Stimulated activated naive CD8-positive, alpha-beta T cell treated with anti-CD3 and anti-CD28 coated beads, Interleukin-15, Interleukin-2, amounts not matched to agents 100 ng/mL and 50 ng/mL, for 24 hours (primary cell): Measurements from ENCODE around the gene EEF1A2.

Experiments
- H3K27ac Mint-ChIP-seq: one replicate; pipeline ENCODE4 v1.8.0; 2021; ENCODE audit warnings: mild to moderate bottlenecking, mixed read lengths
- H3K27me3 Mint-ChIP-seq: one replicate; pipeline ENCODE4 v1.8.0; 2021; ENCODE audit warnings: mixed read lengths
- H3K36me3 Mint-ChIP-seq: one replicate; pipeline ENCODE4 v1.8.0; 2021; ENCODE audit warnings: low read depth, mixed read lengths
- H3K4me1 Mint-ChIP-seq: one replicate; pipeline ENCODE4 v1.8.0; 2021; ENCODE audit warnings: low read depth, mixed read lengths
- H3K4me3 Mint-ChIP-seq: one replicate; pipeline ENCODE4 v1.8.0; 2021; ENCODE audit warnings: mild to moderate bottlenecking, mixed read lengths
- H3K9me3 Mint-ChIP-seq: one replicate; pipeline ENCODE4 v1.8.0; 2021; ENCODE audit warnings: mixed read lengths

EEF1A2 gene

DNA sequence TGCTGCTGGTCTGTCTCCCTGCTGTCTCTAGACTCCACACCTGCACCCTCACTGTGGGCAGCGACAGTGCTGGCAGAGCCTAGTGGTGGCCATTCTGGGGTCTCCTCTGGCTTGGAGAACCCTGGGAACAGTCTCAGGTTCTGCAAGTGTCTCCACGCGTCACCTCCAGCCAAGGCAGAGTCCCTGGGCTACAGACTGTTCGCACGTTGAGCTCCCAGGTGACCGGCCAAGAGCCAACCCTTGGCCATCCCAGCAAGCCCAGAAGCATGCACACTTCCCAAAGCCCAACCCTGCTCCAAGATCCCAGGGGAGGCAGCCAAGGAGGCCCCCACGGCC lies 4.8 kb downstream of the EEF1A2 start:
- Mint-ChIP-seq H3K27ac (no peak overlapping the region), H3K36me3 (no peaks in the 10 kb centered on the region), H3K4me1 (peaks cover 5% of the 10 kb centered on the region), H3K4me3 (no peak overlapping the region), H3K9me3 (no peaks in the 10 kb centered on the region), H3K27me3 (peaks cover 16% of the 10 kb centered on the region)

DNA sequence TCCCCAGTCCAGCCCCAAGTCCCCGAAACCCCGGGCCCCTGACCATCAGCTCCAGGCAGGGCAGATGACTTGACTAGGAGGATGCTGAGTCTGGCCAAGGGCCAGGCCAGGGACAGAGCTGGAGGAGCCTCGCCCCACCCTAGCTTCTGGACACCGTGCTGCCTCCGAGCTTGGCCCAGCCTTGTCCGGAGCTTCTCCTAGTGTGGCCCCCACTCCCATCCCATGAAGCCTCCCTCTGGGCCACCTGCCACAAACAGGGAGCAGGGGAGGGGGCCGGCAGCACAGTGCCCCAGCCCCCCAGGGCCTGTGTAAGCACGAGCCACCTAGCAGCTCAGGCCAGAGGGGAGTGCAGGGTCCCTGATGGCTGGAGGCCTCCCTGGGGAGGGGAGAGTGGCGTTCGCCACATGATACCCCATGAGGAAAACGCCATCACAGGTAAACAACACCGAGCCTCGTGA lies 5.3 kb downstream of the EEF1A2 start:
- Mint-ChIP-seq H3K4me3 (no peak overlapping the region), H3K4me1 (peaks cover 5% of the 10 kb centered on the region), H3K36me3 (no peaks in the 10 kb centered on the region), H3K27me3 (peaks cover 16% of the 10 kb centered on the region), H3K27ac (no peak overlapping the region), H3K9me3 (no peaks in the 10 kb centered on the region)

- Mint-ChIP-seq H3K4me1 (peaks cover 5% of the 10 kb centered on the region), H3K27me3 (peaks cover 16% of the 10 kb centered on the region), H3K36me3 (no peaks in the 10 kb centered on the region), H3K9me3 (no peaks in the 10 kb centered on the region), H3K27ac (no peak overlapping the region), H3K4me3 (peak overlapping the region; percentile 23)
These were observed 5.9 kb downstream of the EEF1A2 start for GRCh38 chr20:63492982-63493381.

DNA sequence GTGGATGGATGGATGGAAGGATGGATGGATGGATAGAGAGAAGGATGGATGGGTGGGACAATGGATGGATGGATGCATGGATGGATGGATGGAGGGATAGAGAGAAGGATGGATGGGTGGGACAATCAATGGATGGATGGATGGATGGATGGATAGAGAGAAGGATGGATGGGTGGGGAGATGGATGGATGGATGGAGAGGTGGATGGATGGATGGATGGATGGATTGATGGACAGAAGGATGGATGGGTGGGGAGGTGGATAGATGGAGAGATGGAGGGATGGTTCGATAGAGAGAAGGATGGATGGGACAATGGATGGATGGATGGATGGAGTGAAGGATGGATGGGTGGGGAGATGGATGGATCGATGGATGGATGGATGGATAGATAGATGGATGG lies 6.4 kb downstream of the EEF1A2 start:
- Mint-ChIP-seq H3K4me3 (no peak overlapping the region), H3K27me3 (peaks cover 16% of the 10 kb centered on the region), H3K9me3 (no peaks in the 10 kb centered on the region), H3K36me3 (no peaks in the 10 kb centered on the region), H3K4me1 (peaks cover 5% of the 10 kb centered on the region), H3K27ac (no peak overlapping the region)

- peaks cover 5% of the 10 kb centered on the region for H3K4me1 Mint-ChIP-seq
- no peaks in the 10 kb centered on the region for H3K9me3 Mint-ChIP-seq
- H3K27me3 Mint-ChIP-seq = peaks cover 15% of the 10 kb centered on the region
- H3K36me3 Mint-ChIP-seq = no peaks in the 10 kb centered on the region
- H3K4me3 Mint-ChIP-seq = no peak overlapping the region
- no peak overlapping the region for H3K27ac Mint-ChIP-seq
These were observed 7.2 kb downstream of the EEF1A2 start for GRCh38 chr20:63491635-63492230.

GRCh38 chr20:63491078-63491477 lies 7.8 kb downstream of the EEF1A2 start:
- H3K27me3 Mint-ChIP-seq = peaks cover 15% of the 10 kb centered on the region
- H3K27ac Mint-ChIP-seq = no peak overlapping the region
- no peak overlapping the region for H3K4me3 Mint-ChIP-seq
- H3K9me3 Mint-ChIP-seq = no peaks in the 10 kb centered on the region
- peaks cover under 1% of the 10 kb centered on the region for H3K4me1 Mint-ChIP-seq
- H3K36me3 Mint-ChIP-seq = no peaks in the 10 kb centered on the region

DNA sequence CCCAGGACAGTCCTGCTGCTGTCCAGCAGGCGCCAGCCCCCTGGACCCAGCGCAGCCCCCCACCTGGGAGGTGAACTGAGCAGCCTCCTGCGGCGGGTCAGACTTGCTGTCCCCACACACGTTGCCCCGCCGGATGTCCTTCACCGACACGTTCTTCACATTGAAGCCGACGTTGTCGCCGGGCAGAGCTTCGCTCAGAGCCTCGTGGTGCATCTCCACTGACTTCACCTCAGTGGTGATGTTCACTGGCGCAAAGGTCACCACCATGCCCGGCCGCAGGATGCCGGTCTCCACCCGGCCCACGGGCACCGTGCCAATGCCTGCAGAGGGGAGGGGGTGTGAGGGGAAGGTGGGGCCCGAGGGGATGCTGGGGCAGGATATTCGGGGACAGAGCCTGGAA lies 8.5 kb downstream of the EEF1A2 start:
- Mint-ChIP-seq H3K4me1 (no peaks in the 10 kb centered on the region), H3K36me3 (no peaks in the 10 kb centered on the region), H3K27me3 (peaks cover 19% of the 10 kb centered on the region), H3K27ac (no peak overlapping the region), H3K9me3 (no peaks in the 10 kb centered on the region), H3K4me3 (no peak overlapping the region)

DNA sequence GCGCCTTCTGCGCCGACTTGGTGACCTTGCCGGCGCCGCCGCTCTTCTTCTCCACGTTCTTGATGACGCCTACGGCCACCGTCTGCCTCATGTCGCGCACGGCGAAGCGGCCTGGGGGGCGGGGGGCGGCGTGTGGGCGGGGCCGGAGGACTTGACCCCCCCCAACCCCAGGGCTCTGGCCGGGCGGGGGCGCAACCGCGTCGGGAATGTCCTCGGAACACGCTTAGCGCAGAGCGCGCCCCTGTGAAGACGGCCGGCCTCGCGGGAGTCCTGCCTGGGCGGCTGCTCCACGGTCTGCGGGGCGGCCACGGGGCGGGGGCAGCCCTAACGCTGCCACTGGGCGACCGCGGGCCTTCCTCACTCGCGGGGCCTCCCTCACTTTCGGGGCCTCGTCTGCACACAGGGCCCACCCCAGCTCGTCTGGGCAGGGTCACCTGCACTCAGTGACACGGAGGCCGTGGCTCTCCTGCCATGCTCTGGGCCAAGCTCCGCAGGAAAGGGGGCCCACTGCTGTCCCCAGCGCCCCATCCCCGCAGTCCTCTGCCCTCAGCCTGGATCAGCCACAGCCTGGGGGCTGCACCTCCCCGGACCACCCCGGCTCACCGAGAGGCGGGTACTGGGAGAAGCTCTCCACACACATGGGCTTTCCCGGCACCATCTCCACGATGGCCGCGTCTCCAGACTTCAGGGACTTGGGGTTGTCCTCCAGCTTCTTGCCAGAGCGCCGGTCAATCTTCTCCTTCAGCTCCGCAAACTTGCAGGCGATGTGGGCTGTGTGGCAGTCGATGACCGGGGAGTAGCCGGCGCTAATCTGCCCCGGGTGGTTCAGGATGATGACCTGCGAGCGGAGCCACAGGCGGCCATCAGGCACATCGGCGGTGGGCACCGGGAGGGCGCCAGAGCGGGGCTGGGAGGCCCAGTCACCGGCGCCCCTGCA lies 10.3 kb downstream of the EEF1A2 start:
- H3K9me3 Mint-ChIP-seq = no peaks in the 10 kb centered on the region
- H3K4me1 Mint-ChIP-seq = no peaks in the 10 kb centered on the region
- H3K27ac Mint-ChIP-seq = no peak overlapping the region
- peaks cover 23% of the 10 kb centered on the region for H3K27me3 Mint-ChIP-seq
- H3K4me3 Mint-ChIP-seq = no peak overlapping the region
- no peaks in the 10 kb centered on the region for H3K36me3 Mint-ChIP-seq

DNA sequence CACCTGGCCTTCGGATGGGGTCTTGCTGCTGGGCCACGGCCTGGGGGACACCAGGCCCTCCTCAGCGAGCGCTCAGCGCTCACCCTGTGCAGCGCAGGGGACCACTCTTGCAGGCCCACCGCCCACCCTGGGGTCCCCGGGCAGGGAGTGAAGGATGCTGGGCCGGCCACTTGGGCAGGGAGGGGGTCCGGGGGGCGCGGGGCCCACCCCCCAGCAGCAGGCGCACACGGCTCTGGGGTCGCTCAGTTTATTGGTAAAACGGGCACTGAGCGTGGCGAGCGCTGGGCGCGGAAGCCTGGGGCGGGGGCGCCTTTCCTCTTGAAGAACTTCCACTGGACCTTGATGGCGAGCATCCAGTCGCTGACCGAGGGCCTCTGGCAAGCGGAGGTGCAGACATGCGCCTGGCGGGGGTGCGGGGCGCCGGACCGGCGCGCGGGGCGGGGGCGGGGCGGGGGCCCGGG lies 11.1 kb downstream of the EEF1A2 start:
- H3K4me3 Mint-ChIP-seq = no peak overlapping the region
- H3K27me3 Mint-ChIP-seq = peaks cover 26% of the 10 kb centered on the region
- H3K9me3 Mint-ChIP-seq = no peaks in the 10 kb centered on the region
- no peaks in the 10 kb centered on the region for H3K36me3 Mint-ChIP-seq
- no peaks in the 10 kb centered on the region for H3K4me1 Mint-ChIP-seq
- no peak overlapping the region for H3K27ac Mint-ChIP-seq

GRCh38 chr20:63487116-63487764 lies 11.6 kb downstream of the EEF1A2 start:
- no peak overlapping the region for H3K4me3 Mint-ChIP-seq
- H3K4me1 Mint-ChIP-seq = no peaks in the 10 kb centered on the region
- H3K27me3 Mint-ChIP-seq = peaks cover 28% of the 10 kb centered on the region
- H3K27ac Mint-ChIP-seq = no peak overlapping the region
- H3K36me3 Mint-ChIP-seq = no peaks in the 10 kb centered on the region
- no peaks in the 10 kb centered on the region for H3K9me3 Mint-ChIP-seq

DNA sequence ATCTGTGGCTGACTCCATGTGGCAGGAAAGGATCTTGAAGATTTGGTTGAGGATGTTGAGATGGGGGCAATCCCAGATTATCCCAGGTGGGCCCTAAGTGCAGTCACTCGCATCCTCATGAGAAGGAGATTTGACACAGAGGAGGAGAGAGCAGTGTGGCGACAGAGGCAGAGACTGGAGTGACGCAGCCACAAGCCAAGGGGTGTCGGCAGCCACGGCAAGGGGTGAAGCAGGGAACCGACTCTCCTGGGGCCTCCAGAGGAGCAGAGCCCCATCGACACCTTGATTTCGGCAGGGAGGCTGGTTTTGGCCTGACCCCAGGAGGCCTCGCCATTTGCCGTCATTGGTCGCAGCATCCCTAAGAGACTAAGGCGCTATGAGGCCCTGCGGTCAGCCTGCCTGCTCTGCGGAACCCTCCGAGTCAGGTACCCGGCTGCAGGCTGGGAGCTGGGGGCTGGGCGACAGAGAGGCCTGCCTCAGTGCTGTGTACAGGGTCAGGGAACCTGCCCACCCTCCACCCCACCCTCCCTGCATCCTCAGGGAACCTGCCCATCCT lies 12.5 kb downstream of the EEF1A2 start:
- H3K27me3 Mint-ChIP-seq = peaks cover 30% of the 10 kb centered on the region
- no peak overlapping the region for H3K4me3 Mint-ChIP-seq
- H3K27ac Mint-ChIP-seq = no peak overlapping the region
- no peaks in the 10 kb centered on the region for H3K36me3 Mint-ChIP-seq
- no peaks in the 10 kb centered on the region for H3K9me3 Mint-ChIP-seq
- no peaks in the 10 kb centered on the region for H3K4me1 Mint-ChIP-seq

- Mint-ChIP-seq H3K27me3 (peaks cover 32% of the 10 kb centered on the region), H3K4me3 (no peak overlapping the region)
These were observed 14.1 kb downstream of the EEF1A2 start for GRCh38 chr20:63484651-63485403.

GRCh38 chr20:63484236-63484635 lies 14.6 kb downstream of the EEF1A2 start:
- H3K36me3 Mint-ChIP-seq = no peaks in the 10 kb centered on the region

More at GRCh38 chr20:63484651-63485403, 14.1 kb downstream of the EEF1A2 start:
- H3K4me1 Mint-ChIP-seq = no peaks in the 10 kb centered on the region
- no peak overlapping the region for H3K27ac Mint-ChIP-seq
- H3K36me3 Mint-ChIP-seq = no peaks in the 10 kb centered on the region
- no peaks in the 10 kb centered on the region for H3K9me3 Mint-ChIP-seq

GRCh38 chr20:63483834-63484233 lies 15.0 kb downstream of the EEF1A2 start:
- Mint-ChIP-seq H3K4me1 (no peaks in the 10 kb centered on the region), H3K27me3 (peaks cover 32% of the 10 kb centered on the region)

More at GRCh38 chr20:63484236-63484635, 14.6 kb downstream of the EEF1A2 start:
- H3K4me3 Mint-ChIP-seq = no peak overlapping the region
- no peaks in the 10 kb centered on the region for H3K9me3 Mint-ChIP-seq
- no peaks in the 10 kb centered on the region for H3K4me1 Mint-ChIP-seq
- peaks cover 32% of the 10 kb centered on the region for H3K27me3 Mint-ChIP-seq
- no peak overlapping the region for H3K27ac Mint-ChIP-seq

More at GRCh38 chr20:63483834-63484233, 15.0 kb downstream of the EEF1A2 start:
- Mint-ChIP-seq H3K4me3 (no peak overlapping the region), H3K9me3 (no peaks in the 10 kb centered on the region), H3K36me3 (no peaks in the 10 kb centered on the region), H3K27ac (no peak overlapping the region)
